Vagina (tissue), 2 donors: ENCODE measurements around the gene EPHA3.

Experiments
- POLR2A ChIP-seq, 2 donors: fragments of 450-650 bp; IDR thresholded peaks; one replicate each; pipeline ENCODE4 v1.6.1; 2017; ENCODE audit warnings: antibody characterized with exemption in 2 of 2, mild to moderate bottlenecking in 2 of 2, moderate library complexity in 2 of 2
- TF ChIP-seq, protein P1 (sequence below), 3 experiments: fragments of 450-650 bp in 2 of 3; fragments of 200-600 bp in 1 of 3; sonication (generic) in 1 of 3; IDR thresholded peaks; one replicate each; pipeline ENCODE4 v1.5.1; 2017 to 2019; ENCODE audit warnings: antibody characterized with exemption in 3 of 3, mild to moderate bottlenecking in 2 of 3, moderate library complexity in 2 of 3

DNA sequence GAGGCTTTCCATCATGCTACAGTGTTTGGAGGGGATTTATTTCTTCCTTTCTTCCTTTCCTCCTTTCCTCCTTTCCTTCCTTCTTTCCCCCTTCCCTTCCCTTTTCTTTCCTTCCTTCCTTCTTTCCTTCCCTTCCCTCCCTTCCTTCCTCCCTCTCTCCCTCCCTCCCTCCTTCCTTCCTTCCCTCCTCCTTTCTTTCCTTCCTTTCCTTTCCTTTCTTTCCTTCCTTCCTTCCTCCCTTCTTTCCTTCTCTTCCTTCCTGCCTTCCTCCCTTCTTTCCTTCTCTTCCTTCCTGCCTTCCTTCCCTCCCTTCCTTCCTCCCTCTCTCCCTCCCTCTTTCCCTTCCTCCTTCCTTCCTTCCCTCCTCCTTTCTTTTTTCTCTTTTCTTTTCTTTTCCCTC, 127.2 kb downstream of the EPHA3 start:
- TF ChIP-seq, protein P1, sequence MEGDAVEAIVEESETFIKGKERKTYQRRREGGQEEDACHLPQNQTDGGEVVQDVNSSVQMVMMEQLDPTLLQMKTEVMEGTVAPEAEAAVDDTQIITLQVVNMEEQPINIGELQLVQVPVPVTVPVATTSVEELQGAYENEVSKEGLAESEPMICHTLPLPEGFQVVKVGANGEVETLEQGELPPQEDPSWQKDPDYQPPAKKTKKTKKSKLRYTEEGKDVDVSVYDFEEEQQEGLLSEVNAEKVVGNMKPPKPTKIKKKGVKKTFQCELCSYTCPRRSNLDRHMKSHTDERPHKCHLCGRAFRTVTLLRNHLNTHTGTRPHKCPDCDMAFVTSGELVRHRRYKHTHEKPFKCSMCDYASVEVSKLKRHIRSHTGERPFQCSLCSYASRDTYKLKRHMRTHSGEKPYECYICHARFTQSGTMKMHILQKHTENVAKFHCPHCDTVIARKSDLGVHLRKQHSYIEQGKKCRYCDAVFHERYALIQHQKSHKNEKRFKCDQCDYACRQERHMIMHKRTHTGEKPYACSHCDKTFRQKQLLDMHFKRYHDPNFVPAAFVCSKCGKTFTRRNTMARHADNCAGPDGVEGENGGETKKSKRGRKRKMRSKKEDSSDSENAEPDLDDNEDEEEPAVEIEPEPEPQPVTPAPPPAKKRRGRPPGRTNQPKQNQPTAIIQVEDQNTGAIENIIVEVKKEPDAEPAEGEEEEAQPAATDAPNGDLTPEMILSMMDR (IDR thresholded peaks at IDR 0.05): no peak
- no peak for TF ChIP-seq POLR2A (IDR thresholded peaks at IDR 0.05)
